ACHN (cell line): ENCODE results near the gene IQCE.
A peak's percentile ranks its signal among the peaks of the same experiment; 100 is the strongest.

Experiments used
- DNase-seq: peaks from one replicate; pipeline ENCODE4 v3.0.0-alpha.2; 2015
- in situ Hi-C: cut with HindIII; loops from 2 replicates; pipeline ENCODE4 v1.10.0; 2017; ENCODE audit warnings: low sequenced_read_pairs, low pct_ligation_motif_present, low pct_unique_long_range_greater_than_20kb

Gene IQCE

DNA sequence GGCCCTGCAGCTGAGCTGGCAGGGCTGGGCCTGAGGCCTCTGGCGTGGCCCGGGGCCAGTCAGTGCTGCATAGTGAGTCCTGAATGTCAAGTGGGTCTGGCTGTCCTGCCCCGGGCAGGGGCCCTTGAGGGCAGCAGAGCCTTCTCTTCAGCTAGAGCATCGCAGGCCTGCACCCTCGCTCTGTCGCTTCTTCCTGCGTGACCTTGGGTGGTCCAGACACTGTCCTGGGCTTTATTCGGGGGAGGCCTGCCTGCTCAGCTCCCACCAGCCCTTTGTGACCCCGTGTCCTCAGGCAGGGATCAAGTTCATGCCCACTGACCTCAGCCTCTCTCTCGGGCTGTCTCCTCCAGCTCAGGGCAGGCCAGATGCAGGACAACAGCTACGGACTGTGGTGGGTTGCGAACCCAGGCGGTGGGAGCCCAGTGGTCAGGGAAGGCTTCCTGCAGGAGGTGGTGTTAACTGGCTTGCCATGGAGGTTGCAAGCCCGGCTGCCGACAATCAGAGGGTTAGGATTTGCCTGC, 76.4 kb downstream of the IQCE start:
- DNase-seq: no peak
- in situ Hi-C loops: no loop called here

DNA sequence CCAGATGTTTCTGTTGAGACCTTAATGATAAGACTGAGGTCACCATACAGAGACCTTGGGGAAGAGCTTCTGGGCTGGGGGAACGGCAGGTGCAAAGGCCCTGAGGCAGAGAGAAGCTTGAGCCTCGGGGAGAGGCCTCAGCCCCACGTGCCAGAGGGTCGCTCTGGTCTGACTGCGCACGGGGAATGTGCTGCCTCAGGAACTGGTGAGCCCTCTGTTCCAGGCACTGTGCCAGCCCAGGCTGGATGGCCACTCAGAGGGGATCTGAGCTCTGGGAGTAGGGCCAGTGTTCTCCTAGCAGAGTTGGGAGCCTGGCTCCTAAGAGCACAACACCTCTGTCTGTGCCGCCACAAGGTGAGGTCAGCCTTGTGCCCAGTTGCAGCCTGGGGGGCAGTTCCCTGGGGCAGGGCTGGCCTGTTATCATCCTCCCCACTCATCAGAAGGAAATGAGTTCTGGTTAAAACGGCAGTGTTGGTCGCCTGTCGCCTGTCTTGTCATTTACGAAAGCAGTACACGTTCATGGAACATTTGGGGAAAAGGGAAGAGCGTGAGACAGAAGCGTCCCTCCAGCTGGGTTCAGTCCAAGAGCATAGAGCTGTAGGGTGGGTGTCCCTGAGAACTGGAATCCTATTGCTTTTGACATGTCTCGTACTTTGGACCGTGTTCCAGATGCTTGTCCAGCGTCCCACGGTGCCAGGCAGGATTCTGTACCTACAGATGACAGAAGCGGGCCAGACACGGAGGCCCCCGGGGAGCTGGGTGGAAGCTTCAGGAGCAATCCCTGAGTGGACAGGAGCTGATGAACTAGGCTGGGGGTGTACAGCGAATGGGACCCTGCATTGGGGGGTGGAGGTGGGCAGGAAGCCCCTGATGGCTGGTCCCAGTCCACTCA, 77.3 kb downstream of the IQCE start:
- DNase-seq: peak; percentile 51

DNA sequence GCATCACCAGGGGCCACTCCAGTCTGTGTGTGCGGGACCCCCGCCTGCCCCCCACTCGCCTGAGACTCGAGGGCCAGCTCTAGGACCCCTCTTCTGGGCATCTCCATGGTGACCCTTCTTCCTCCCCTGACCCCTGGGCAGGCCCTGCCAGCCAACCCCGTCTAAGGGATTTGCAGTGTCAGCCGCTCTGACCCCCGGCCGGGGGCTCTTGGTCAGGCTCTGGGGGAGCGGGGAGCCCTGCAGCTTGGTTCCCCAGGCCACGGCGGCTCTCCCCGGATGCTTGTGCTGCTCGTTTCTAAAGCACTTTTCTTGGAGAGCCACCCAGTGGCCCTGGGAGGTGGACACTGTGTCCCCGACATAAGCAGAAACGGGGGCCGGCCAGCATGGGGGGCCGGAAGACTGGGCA, 78.3 kb downstream of the IQCE start:
- no peak for DNase-seq
- in situ Hi-C loops: no loop called here

More for the DNA sequence above, 77.3 kb downstream of the IQCE start:
- in situ Hi-C loops: no loop called here

DNA sequence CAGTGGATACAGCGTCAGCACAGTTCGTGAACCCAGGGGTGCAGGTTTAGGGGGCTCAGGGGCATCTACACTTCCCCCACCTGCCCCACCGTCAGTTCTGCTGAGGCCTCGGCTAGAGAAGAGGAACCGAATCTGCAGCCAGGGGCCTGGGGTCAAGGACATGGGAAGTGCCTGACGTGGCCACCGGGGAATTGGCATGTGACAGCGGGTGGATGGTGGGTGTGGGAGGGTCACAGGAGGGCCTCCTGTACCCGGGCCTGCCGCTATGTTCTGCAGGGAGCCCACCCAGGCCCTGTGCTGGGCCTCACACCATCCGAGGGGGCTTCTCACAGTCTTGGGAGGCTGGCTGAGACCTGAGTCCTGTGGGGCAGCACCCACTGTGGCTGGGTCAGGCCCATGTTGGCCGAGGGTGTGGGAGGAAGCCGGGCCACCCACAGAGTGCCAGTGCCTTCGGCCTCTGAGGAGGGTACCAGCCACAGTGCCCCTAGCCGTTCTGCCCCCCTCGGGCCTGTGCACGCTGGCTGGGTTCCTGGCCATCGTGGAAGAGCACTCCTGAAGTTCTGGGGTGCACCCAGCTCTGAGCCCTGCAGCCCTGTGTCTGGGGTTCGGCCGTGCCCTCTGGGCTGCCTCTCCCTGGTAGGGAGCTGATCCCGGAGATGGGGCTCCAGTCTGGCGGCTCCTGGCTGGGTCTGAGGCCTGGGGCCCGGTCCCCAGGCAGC, 78.9 kb downstream of the IQCE start:
- DNase-seq: no peak

DNA sequence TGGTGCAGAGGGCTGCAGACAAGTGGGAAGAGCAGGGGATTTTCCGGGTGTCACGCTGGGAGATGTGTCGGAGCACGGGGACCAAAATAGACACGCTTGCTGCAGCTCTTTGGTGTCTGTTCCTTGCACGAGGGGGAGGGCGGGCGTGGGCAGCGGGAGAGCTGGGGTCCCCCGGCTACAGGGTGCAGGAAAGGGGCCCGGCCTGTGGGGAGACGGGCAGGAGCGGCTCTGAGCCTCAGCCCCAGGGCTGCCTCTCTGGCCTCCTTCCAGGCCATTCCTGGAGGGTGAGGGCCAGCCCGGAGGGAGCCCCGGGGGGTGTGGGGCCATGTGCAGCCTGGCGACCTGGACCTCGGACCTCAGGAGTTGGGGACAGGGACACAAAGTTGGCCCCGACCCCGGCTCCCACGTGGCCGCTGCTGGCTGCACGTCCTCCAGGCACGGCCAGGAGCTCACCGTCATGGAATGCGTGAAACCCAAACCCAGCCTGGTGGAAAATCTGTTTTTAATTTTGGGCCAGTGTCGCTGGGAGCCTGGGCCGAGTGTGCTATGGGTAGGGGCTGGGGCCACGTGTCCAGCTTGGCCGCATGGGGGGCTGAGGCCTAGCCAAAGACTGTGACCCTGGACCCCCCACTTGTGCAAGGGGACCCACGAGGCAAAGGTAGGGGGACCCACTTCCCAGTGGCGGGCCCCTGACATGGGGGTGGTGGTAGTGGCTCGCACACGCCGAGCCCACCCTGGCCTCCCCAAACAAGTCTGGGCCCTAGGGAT, 79.6 kb downstream of the IQCE start:
- in situ Hi-C loops: no loop called here

More for the DNA sequence above, 78.9 kb downstream of the IQCE start:
- in situ Hi-C loops: no loop called here

DNA sequence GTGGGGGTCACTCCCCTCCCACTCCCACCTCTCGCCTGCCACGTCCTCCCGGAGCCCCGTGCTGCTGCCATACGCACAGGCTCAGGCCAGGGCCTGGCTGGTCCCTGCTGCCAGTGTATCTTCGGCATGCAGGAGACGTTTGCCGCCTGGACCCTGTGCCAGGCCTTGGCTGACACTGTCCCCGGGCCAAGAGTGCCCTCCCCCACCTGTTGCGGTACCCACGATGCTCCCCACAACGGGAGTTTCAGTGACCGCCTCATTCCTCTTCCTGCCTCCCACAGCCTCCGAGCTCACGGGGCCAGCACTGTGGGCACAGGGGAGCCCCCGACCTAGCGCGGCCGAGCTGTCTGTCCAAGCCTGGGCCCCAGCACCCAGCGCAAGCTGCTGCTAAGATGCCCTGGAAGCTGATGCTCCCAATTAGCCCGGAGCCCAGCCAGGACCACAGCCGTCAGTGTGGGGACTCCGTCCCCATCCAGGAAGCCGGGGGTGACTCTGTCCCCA, 80.5 kb downstream of the IQCE start:
- no peak for DNase-seq
- in situ Hi-C loops: no loop called here

More for the DNA sequence above, 79.6 kb downstream of the IQCE start:
- peak; percentile 52 for DNase-seq

DNA sequence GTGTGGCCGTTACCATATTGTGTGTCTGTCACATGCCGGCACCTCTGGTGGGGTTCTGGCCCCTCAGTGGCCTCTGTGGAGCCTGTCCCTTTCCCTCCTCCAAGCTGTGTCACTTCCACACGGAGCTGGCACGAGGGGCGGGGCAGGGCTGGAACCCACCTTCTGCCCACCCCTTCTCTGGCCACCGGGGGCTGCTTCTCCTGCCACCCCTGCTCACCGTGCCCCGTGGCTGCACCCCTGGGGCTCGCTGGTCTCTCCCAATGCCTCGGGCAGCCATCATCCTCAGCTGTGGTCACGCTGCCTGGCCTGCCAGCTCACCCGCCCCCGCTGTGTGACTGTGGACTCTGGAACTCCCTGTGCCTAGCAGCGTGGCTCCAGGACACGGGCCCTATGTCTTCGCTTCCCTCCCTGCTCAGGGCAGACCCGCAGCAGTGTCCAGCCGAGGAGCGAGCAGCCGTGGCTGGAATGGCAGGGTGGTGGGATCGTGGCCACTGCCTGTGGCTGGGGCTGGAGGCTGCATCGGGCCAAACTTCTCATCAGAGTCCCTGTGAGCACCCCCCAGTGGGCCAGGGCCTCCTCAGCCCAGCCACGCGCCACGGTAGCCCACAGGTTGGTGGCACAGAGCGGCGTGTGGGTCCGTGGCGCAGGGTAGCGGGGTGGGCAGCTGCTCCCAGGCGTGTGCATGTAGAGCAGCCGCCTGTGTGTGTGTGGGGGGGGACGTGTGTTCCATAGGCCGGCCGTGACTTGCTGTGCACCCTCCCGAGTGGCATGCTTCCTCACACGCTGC, 81.1 kb downstream of the IQCE start:
- in situ Hi-C loops: no loop called here
- no peak for DNase-seq

DNA sequence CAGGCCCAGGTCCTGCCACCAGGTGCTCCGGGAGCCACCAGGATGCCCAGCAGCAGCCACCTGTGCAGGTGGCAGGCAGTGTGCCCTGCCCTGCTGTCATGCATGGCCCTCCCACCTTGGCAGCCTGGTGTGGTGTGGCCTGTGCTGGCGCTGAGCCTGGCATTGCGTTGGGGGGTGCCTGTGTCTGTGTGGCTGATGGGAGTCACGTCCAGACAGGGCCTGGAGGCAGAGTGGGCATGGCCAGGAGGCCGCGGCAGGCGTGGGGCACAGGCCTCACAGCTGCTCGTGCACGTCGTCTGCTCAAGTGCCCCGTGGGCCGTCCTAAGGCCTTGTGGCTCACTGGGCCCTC, 81.7 kb downstream of the IQCE start:
- DNase-seq: peak; percentile 39
- in situ Hi-C loops: no loop called here

DNA sequence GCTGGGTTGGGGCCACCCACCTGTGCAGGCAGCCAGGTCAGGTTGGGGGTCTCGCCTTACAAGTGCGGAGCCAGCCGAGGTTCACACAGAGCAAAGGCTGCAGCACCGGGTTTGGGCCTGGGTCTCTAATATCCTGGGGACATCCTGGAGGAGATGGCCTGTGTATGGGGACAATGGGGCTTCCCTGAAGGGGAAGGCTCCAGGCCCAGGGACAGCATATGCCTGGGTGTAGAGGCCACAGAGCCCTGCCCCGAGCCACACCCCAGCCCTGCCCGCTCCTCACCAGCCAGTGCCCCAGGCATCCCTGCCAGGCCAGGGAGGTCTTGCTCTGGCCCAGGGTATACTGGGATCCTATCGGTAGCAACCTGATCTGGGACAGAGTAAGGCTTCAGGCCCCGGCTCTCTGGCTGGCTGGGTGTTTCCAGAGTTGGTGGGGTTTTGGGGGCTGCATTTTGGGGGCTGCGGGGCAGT, 82.1 kb downstream of the IQCE start:
- in situ Hi-C loops: no loop called here
- peak; percentile 63 for DNase-seq

DNA sequence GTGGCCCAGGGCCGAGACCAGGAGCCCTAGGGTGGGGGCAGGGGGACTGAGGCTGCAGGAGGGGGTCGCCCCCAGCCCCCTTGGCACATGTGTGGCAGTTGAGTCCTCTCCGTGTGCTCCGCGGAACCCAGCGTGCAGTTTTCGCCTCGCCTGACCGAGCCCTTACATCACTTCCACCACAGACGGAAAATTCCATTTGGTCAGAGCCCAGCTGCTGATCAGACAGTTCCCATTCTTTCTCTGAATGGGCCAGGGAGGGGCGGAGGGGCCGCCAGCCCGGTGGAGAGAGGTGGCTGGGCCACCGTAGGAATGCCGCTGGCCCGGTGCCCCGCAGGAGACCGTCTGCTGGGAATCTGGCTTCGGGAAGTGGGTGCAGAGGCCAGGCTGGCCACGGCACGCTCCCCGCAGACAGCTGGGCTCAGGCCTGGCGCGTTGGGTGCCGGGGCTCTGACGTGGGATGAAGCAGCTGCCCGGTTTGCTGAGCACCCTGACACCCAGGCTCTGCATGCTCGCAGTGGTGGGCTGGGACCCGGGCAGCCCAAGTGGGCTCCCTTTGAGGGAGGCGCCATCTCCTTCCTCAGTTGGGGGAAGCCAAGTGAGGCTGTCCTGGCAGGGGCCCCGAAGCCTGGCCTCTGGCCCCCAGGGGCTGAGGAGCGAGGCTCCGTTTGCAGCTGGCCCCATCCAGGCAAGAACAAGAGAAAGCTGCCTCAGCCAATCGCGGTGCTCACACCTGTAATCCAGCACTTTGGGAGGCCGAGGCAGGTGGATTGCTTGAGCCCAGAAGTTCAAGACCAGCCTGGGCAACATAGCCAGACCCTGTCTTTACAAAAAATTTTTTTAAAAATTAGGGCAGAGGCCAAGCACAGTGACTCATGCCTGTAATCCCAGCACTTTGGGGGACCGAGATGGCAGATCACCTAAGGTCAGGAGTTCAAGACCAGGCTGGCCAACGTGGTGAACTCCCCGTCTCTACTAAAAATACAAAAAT, 82.9 kb downstream of the IQCE start:
- in situ Hi-C loops: no loop called here
- peak; percentile 99 for DNase-seq

DNA sequence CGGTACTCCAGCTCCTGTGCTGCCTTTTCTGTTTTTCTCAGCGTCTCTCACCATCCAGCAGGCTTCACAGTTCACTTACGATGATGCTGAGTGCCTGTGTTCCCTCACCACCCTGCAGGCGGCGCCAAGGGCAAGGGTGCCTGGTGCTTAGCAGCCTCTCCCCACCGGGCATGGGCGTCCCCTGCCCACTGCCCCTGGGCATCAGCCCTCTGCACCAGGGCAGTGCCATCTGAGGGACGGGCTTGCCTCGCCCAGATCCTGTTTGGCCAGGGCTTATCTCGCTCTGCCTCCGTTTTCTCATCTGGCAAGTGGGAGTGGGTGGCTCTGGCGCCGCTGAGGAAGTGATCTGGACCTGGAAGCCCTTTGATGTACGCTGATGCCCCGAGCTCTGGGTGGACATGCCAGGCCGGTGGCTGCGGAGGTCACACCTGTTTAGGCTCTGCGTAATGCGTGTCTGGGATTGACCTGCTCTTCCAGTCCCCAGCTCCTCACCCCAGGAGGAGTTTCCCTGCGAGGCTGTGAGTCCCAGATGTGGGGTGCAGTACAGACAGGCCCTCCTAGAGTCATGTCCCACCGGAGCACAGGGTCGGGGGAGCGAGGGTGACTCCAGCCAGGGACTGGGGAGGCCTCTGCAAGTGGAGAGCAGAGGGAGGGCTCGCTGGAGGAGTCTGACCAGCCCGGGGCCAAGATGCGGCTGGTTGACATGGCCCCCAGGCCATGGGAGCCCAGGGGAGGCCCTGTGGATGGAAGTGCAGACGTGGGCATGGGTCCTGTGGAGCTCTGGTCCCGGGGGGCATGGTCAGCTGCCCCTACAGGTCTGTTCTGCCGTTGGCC, 84.8 kb downstream of the IQCE start:
- peak; percentile 43 for DNase-seq
- in situ Hi-C loops: no loop called here

DNA sequence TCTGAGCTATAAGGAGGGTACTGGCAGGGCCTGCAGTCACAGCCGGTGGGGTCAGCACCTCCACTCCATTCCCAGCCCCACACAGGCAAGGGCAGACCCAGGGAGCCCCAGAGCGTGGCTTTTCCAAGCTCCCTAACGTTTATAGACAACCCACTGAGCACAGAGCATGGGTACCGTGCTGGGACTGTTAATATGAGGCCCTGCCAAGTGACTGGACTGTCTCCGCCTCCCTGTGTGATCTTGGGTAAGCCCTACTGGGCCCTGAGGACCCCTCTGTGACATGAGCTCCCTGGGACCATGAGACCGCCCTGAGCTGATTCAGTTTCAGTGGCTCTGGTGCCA, 85.4 kb downstream of the IQCE start:
- in situ Hi-C loops: no loop called here
- DNase-seq: no peak

DNA sequence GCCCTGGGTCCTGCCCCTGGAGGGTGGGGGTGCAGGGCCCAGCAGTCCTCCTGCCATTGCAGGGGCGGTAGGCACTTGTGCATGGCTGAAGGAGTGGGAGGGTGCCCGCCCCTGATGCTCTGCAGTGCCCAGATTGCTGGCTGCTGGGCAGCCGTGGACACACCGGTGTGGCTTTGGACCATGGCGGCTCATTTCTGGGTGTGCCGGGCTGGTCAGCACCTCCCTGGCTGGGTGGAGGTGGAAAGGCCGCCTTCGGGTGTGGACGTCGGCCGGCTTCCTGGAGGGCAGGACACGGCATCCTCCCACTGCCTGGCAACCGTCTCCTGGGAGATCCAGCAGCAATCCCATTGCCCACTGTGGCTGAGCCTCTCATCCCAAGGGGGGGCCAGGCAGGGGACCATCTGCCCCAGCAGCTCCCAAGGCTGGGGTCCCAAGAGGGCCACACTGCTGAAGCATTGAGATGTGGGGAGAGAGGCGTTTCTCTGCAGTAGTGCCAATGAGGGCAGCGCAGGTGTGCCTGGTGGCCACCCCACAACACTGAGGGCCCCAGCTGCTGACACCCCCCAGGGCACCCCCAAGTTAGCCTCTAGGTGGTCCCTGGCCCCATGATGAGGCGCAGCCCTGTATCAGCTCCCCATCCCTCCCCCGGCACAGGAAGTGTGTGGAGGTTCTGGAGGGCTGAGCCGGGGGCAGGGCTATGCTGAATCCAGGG, 85.9 kb downstream of the IQCE start:
- in situ Hi-C loops: no loop called here
- no peak for DNase-seq

DNA sequence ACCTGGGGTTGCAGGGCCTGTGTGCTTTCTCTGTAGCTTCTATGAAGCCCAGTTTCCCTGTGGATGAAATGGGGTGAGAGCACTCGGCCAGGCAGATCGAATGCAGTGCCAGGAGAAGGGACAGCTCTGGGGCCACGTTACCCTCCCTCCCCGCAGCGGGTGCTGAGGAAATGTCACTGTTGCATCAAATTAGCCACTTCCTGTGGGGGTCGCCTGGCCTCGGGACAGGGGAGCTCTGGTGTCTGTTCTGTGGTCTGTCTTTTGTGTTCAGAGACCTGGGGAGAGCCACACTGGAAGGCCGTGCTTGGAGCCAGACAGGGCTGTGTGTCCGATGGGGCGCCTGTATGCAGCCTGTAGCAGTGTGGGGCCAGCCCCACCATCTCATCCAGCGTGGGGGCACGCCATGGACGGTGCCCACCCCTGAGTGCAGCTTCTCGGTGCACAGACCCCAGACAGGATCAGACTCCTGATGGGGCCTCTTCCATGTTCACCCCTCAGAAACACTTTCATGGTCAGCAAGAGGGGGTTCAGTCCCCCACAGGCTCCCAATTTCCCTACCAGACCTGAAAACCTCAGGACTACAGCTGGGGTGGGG, 86.6 kb downstream of the IQCE start:
- DNase-seq: no peak
- in situ Hi-C loops: no loop called here

DNA sequence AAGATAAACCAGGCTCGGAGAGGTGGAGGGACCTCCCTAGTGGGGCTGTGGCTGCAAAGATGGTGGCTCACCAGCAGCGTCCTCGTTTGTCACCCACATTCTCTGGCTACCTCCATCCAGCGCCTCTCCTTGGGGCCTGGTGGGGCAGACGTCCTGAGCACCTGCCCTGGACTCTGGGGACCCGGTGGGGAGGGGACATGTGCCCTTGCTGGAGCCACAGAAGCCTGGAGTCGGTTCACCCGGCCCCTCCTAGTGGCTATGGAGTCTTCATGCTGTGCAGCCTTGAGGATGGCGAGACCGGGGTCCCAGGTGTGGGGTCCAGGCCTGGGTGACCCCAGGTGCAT, 87.5 kb downstream of the IQCE start:
- DNase-seq: no peak
- in situ Hi-C loops: no loop called here
